ENCODE measurements around the gene RP9. TPM values are rescaled to one million over a fixed set of nuclear protein-coding genes. Genes with fewer than 3 reads are reported as not detected.

Gene RP9
- total RNA-seq, 6 experiments from 2014 or later = 11.4 to 16.6 (median 14.9) TPM

- no peak overlapping the region for H3K4me3 Mint-ChIP-seq
- H3K9me3 Mint-ChIP-seq = no peaks in the 10 kb centered on the region
- peaks cover 32% of the 10 kb centered on the region for H3K4me1 Mint-ChIP-seq (ENCODE audit: low read depth)
- no peak for TF ChIP-seq CTCF (IDR thresholded peaks at IDR 0.05)
- DNase-seq = no peak
- H3K36me3 Mint-ChIP-seq (ENCODE audit: low read depth) = peaks cover 37% of the 10 kb centered on the region
- H3K27ac Mint-ChIP-seq = no peak overlapping the region
- H3K27me3 Mint-ChIP-seq (ENCODE audit: insufficient read depth) = no peaks in the 10 kb centered on the region; the same call in 1 of the 2 replicates
Measured at GRCh38 chr7:33093266-33093665, 15.9 kb downstream of the RP9 start.

GRCh38 chr7:33091641-33092191, 17.5 kb downstream of the RP9 start:
- Mint-ChIP-seq H3K27me3 (ENCODE audit: insufficient read depth) (no peaks in the 10 kb centered on the region; the same call in 1 of the 2 replicates), H3K4me3 (0 out of 2 replicates have a peak overlapping the region, but pooled peaks have one; percentile 35), H3K9me3 (no peaks in the 10 kb centered on the region), H3K36me3 (ENCODE audit: low read depth) (peaks cover 30% of the 10 kb centered on the region), H3K4me1 (ENCODE audit: low read depth) (peaks cover 32% of the 10 kb centered on the region), H3K27ac (peak overlapping the region; percentile 70)
- DNase-seq = no peak
- TF ChIP-seq CTCF (IDR thresholded peaks at IDR 0.05) = no peak

GRCh38 chr7:33091111-33091531, 18.1 kb downstream of the RP9 start:
- Mint-ChIP-seq H3K4me3 (peak overlapping the region; percentile 35; the same call in 1 of the 2 replicates), H3K9me3 (no peaks in the 10 kb centered on the region), H3K4me1 (ENCODE audit: low read depth) (peaks cover 32% of the 10 kb centered on the region), H3K27ac (peak overlapping the region; percentile 70), H3K27me3 (ENCODE audit: insufficient read depth) (no peaks in the 10 kb centered on the region; the same call in 1 of the 2 replicates), H3K36me3 (ENCODE audit: low read depth) (peaks cover 25% of the 10 kb centered on the region)
- DNase-seq = peak; percentile 51
- TF ChIP-seq CTCF (IDR thresholded peaks at IDR 0.05) = no peak

GRCh38 chr7:33089142-33089541, 20.1 kb downstream of the RP9 start:
- Mint-ChIP-seq H3K27ac (no peak overlapping the region), H3K36me3 (ENCODE audit: low read depth) (peaks cover 11% of the 10 kb centered on the region), H3K4me1 (ENCODE audit: low read depth) (peaks cover 32% of the 10 kb centered on the region), H3K4me3 (no peak overlapping the region), H3K9me3 (no peaks in the 10 kb centered on the region), H3K27me3 (ENCODE audit: insufficient read depth) (no peaks in the 10 kb centered on the region; the same call in 1 of the 2 replicates)
- no peak for DNase-seq
- TF ChIP-seq CTCF (IDR thresholded peaks at IDR 0.05) = no peak

GRCh38 chr7:33087858-33088257, 21.3 kb downstream of the RP9 start:
- H3K4me3 Mint-ChIP-seq = no peak overlapping the region
- H3K27me3 Mint-ChIP-seq (ENCODE audit: insufficient read depth) = no peaks in the 10 kb centered on the region; the same call in 1 of the 2 replicates
- peaks cover 29% of the 10 kb centered on the region for H3K4me1 Mint-ChIP-seq (ENCODE audit: low read depth)
- H3K36me3 Mint-ChIP-seq (ENCODE audit: low read depth) = peaks cover 4% of the 10 kb centered on the region
- no peak for TF ChIP-seq CTCF (IDR thresholded peaks at IDR 0.05)
- no peaks in the 10 kb centered on the region for H3K9me3 Mint-ChIP-seq
- no peak for DNase-seq
- no peak overlapping the region for H3K27ac Mint-ChIP-seq

Data from HFFc6 (cell line).